ENCODE data around the gene ZFHX3. TPM values are rescaled to one million over a fixed set of nuclear protein-coding genes. Genes with fewer than 3 reads are reported as not detected.
"Not testable (repeated sequence)": the region's sequence is repeated elsewhere in the genome, so short reads cannot be mapped to it uniquely, and the experiment has no call there.

Gene ZFHX3
- total RNA-seq, 1 donor from 2014 or later, result 19.8 TPM

DNA sequence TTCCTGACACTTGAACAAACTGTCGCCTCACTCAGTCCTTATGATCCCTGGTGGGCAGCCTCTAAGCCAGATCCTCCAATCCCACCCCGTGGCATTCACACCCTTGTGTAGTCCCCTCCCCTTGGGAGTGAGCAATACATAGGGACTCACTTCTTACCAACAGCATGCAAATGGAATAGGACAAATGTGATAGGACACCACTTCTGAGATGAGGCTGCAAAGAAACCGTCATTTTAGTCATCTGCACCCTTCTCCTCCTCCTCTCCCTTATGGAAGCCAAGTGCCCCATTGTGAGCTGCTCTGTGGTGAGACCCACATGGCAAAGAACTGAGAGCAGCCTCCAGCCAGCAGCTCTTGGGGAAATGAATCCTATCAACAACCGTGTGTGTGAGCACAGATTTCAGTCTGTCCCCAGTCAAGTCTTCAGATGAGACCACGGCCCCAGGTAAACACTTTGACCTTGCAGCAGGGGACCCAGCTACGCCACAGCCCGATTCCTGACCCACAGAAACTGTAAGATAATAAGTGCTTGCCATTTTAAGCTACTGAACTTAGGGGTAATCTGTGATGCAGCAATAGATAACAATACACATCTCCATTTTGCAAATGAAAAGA lies 46.9 kb downstream of the ZFHX3 start:
- no peak for DNase-seq (ENCODE audit: extremely low read depth, low read depth, low spot score)

DNA sequence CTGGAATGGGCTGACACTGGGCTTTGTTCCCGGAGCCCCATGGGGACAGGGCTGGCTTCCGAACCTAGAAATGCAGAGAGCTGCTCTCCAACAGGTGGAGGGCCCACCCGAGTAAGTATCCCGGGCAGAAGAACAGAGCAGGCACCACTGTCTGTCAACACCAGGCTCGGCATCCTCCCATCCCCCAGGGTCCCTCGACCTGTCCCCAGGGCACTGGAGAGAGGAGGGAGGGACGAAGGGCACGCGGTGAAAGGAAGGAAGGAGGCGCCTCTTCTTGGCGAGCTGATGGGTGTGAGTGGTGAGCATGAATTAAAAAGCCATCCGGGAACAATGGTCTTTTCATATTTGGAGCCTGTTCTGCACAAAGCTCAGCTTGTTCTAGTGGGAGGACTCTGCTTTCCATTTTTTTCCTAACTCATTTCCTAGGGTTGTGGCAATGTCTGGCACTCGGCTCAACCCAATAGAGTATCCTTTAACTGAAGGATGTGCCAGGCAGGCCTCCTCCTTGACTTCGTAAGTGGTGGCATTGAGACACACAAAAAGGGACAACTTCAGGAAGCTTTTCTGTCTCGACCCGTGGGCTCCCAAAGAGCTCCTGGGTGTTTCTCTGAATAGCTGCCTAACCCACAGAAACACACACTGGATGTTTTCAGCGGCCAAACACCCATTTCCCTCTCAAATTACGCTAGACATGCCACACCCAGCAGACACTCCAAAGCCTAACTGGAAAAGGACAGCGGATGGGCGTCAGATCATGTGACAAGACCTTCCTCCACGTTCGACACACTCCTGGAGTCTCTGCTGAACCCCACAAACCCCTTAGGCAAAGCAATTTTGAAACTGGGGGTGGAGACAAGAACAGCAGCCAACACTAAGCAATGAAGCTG lies 47.7 kb downstream of the ZFHX3 start:
- no peak for DNase-seq (ENCODE audit: extremely low read depth, low read depth, low spot score)

DNA sequence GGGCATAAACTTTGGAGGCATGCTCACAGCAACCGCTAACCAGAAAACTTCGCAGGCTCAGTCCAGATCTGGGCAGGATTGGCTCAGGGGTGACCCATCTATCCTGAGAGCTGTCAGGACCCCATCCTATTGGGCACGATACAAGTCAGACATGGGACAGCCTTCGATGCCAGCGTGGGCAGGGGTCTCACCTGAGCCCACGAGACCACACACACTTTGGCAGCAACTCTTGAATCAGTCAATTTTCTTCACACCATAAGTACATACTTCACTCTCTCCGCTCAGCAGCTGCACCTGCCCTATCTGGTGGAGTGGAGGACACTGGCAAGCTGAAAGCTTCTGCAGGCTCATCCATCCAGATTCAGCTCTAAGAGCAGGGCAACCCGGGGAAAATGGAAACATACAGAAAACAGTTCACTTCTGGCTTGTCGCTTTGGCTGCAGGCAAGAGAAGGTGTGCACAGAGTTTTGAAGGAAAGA lies 48.3 kb downstream of the ZFHX3 start:
- DNase-seq (ENCODE audit: extremely low read depth, low read depth, low spot score), result no peak

DNA sequence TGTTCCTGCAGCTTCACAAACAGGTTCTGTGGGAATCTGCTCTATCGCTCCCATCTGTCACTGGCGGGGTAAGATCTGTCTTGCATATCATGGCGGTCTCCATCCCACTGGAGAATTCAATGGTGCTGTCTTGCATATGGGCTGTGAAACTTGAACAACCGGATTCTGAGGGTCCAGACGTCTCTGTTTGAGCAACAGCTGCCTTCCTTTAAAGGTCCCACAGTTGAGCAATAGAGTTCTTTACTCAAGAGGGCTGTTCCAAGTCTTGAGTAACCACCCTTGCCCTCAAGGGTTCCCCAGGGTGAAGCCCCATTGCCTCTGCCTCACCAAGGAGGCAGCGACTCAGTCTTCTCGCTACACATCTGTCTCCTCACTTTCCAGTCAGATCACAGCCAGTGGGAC lies 50.8 kb downstream of the ZFHX3 start:
- DNase-seq (ENCODE audit: extremely low read depth, low read depth, low spot score), result no peak

DNA sequence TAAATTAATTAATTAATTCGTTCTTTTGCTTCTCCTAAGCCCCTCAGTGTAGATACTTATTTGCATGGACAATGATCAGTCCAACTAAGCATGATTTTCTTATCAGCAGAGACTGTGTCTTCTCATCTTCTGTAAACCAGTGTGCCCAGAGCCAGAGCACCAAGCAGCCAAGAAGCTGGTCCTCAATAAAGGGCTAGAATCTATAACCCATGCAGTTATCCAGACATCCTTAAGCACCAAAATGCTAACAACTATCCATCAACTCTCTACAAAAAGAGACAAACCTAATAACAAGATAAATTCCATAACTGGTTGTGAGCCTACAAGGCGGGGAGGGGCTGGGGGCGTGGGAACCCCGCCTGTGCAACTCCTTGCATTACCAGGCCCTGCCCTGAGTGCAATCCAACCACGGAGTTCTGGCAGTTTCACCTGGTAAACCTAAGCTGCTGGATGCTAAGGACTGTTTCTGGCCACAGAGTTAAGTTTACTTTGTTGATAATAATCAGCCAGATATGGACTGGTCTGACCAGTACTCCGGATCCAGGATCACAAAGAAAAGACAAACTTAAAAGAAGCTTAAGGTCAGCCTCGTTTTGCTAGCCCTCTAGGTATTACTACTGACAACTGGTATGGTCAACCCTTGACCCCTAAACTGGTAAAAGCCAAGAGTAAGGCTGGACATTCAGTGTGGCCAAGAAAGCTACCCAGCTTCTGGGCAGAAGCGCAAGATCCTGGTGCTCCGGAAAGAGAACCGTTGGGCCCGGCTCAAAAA lies 51.5 kb downstream of the ZFHX3 start:
- DNase-seq (ENCODE audit: extremely low read depth, low read depth, low spot score), result no peak

- DNase-seq (ENCODE audit: extremely low read depth, low read depth, low spot score), result not testable (repeated sequence)
Observed at GRCh38 chr16:72995882-72996270, 52.1 kb downstream of the ZFHX3 start.

DNA sequence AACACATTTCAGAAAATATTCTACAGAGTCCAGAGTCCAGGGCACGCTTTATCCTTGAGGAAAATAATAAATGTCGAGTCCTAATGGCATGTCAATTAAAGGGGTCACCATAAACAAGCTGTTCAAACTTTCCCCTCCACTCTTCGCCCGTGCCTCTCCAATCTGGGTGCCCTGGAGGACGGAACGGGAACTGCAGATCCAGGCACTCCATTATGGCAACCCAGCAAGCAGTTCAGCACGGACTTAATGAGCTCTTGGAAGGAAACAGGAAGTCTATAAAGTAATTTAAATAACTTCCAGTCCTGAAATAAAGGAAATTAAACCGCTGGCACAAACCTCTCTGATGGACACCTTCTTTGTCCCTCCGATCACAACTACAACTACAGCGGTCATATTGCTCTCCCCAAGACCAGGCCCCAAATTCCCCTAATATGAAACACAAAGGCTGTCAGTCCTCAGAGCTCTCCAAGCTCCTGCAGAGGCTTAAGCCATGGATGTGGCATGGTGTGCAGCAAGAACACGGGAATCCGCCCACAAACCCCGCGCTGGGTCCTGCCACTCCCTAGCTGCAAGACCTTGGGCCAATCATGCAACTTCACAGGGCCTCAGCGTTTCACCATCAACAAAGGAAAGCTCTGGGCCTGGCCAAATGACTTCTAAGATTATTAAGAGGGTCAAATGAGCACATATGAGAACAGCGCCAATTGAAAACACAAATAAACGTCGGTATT lies 52.6 kb downstream of the ZFHX3 start:
- no peak for DNase-seq (ENCODE audit: extremely low read depth, low read depth, low spot score)

DNA sequence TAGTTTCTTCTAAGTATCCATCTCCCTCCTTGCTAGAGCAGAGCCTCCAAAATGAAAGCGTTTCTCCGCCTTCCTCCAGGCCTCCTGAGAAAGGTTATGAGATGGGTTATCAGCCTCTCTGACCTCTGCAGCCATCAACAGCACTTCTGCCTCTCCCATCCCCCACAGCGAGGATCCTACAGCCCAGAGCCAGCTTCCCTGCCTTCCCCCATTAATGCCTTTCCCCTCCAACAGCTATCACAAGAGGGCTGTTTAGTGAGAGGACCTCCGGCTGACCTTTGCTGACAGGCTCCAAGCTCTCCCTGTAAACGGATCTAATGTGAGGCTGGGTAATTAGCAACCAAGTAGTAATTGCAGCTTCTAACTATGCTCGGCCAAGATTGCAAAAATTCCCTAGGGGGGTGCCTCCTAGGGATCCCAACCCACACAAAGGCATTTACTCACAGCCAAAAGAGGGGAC lies 55.8 kb downstream of the ZFHX3 start:
- no peak for DNase-seq (ENCODE audit: extremely low read depth, low read depth, low spot score)

- no peak for DNase-seq (ENCODE audit: extremely low read depth, low read depth, low spot score)
Observed at GRCh38 chr16:72991644-72992043, 56.3 kb downstream of the ZFHX3 start.

DNA sequence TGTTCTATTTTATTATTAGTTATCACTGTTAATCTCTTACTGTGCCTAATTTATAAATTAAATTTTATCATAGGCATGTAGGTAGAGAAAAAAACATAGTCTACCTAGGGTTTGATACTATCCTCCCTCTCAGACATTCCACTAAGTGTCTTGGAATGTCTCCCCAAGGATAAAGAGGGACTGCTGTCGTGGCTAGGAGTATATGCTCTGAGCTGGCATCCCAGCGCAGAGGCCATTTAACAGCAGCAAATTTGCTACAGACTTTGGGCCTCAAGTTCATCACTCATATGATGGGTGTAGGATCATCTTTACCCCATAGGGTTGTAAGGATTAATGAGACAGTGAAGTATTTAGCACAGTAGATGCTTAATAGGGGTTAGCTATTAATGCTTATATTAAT lies 56.7 kb downstream of the ZFHX3 start:
- DNase-seq (ENCODE audit: extremely low read depth, low read depth, low spot score), result no peak

GRCh38 chr16:72990571-72990970 lies 57.4 kb downstream of the ZFHX3 start:
- no peak for DNase-seq (ENCODE audit: extremely low read depth, low read depth, low spot score)

GRCh38 chr16:72989579-72990551 lies 58.1 kb downstream of the ZFHX3 start:
- DNase-seq (ENCODE audit: extremely low read depth, low read depth, low spot score), result no peak

- DNase-seq (ENCODE audit: extremely low read depth, low read depth, low spot score), result not testable (repeated sequence)
Observed at GRCh38 chr16:72989203-72989578, 58.7 kb downstream of the ZFHX3 start.

GRCh38 chr16:72988569-72988968 lies 59.4 kb downstream of the ZFHX3 start:
- no peak for DNase-seq (ENCODE audit: extremely low read depth, low read depth, low spot score)

- no peak for DNase-seq (ENCODE audit: extremely low read depth, low read depth, low spot score)
Observed at GRCh38 chr16:72987480-72987901, 60.4 kb downstream of the ZFHX3 start.

DNA sequence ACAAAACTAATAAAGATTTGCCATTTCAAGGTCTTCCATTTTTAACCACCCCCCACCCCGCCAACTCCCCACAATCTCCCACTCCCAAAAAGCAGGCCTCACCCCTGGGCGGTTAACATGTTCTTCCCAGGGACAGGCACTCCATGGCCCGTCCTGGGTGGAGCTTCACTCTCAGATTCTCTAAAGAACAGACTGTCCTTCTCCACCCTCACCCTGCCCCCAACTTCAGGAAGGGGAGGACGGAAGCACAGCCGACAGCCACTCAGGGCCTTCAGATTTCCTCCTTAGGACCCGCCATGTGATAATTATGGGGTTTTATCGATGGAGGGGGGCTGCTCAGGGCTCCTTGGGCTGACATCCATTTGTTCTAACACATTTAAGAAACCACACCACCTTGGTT lies 61.9 kb downstream of the ZFHX3 start:
- DNase-seq (ENCODE audit: extremely low read depth, low read depth, low spot score), result no peak

DNA sequence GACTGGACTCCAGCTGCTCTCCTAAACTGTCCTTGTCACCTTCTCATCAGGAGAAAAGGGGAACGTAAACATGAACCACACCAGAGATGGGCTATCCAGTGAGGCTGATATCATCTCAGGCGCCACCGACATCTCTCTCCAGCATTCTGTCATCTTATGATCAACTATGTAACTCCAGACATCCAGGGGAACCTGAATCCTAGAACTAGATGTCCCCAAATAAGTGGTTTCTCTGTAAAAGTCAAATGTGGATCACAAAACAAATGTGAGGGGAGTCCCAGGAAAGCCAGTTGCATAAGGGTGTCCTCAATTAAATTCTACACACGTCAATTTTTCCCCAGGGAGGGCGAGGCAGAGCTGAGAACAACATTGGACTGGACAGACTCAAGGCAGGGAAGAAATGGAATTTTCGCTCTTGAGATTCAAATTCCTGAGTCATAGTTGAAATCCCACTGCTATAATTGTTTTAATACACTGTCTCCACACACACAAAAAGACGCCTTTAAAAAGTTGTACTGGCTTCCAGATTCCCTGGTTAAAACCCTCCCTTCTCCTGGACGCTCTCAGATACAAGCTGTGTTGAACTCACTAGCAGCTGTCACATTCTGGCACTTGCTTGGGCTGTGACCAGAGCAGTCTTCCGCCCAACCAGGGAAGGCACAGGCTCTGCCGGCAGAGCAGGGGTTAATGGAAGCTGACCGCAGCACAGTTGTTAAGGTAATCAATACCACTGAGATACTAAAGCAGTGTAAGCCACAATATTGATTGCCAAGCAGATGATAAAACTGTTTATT lies 62.6 kb downstream of the ZFHX3 start:
- DNase-seq (ENCODE audit: extremely low read depth, low read depth, low spot score), result no peak

GRCh38 chr16:72983728-72984350 lies 64.1 kb downstream of the ZFHX3 start:
- no peak for DNase-seq (ENCODE audit: extremely low read depth, low read depth, low spot score)

Measured in glomerular endothelial cell (primary cell).